T-cell (primary cell): Measurements from ENCODE around the gene CCNY. TPM values are rescaled to one million over a fixed set of nuclear protein-coding genes. Genes with fewer than 3 reads are reported as not detected.

Source experiments
- ATAC-seq, 4 experiments: fragments of 200-7000 bp in 3 of 4; fragments of 150-1000 bp in 1 of 4; cut with Tn5 transposase; replicated peaks in 1 of 4; 1 replicate in 3 of 4; 2 replicates in 1 of 4; pipeline ENCODE4 v1.10.0; 2021; ENCODE audit warnings: moderate library complexity in 3 of 4, mild to moderate bottlenecking in 2 of 4, moderate number of reproducible peaks in 1 of 4
- CTCF ChIA-PET, 2 donors: fragments of 300-600 bp; sonication (Branson Sonifier 250); formaldehyde crosslinking; loops; one replicate each; lab custom pipeline; 2022; ENCODE audit warnings: antibody characterized with exemption in 2 of 2; lab: Charles Lee
- POLR2A ChIA-PET, 2 donors: fragments of 300-600 bp; sonication (Branson Sonifier 250); formaldehyde crosslinking; loops; one replicate each; lab custom pipeline; 2022; ENCODE audit warnings: antibody characterized with exemption in 2 of 2; lab: Charles Lee
- DNase-seq, 35 experiments: peaks; one replicate each; pipeline versions ENCODE4 v3.0.0 to v3.0.0-alpha.2; 2013 to 2023
- H3K27ac ChIP-seq: one replicate; pipeline ENCODE4 v1.5.1; 2013; ENCODE audit warnings: low read length
- H3K27me3 ChIP-seq, 2 experiments: replicated peaks in 1 of 2; 1 replicate in 1 of 2; 2 replicates in 1 of 2; pipeline versions ENCODE4 v1.6.1 to v1.7.0; 2013; ENCODE audit warnings: low read length in 1 of 2, mixed read lengths in 1 of 2; ENCODE audit not compliant: control insufficient read depth in 2 of 2, insufficient read depth in 2 of 2; ENCODE audit errors: extremely low read depth in 1 of 2
- H3K36me3 ChIP-seq, 2 donors: 1 replicate in 1 of 2; 2 replicates in 1 of 2; pipeline versions ENCODE4 v1.6.1 to v1.7.0; 2013; ENCODE audit warnings: low read length in 1 of 2; ENCODE audit not compliant: control insufficient read depth in 2 of 2, insufficient read depth in 1 of 2; ENCODE audit errors: extremely low read depth in 1 of 2
- H3K4me1 ChIP-seq, 2 experiments: 1 replicate in 1 of 2; 2 replicates in 1 of 2; pipeline versions ENCODE4 v1.6.1 to v1.7.0; 2013; ENCODE audit warnings: low read length in 2 of 2, mixed read lengths in 1 of 2; ENCODE audit not compliant: insufficient read depth in 2 of 2, control insufficient read depth in 1 of 2; ENCODE audit errors: extremely low read depth in 1 of 2
- H3K4me3 ChIP-seq, 2 donors: 1 replicate in 1 of 2; 2 replicates in 1 of 2; pipeline versions ENCODE4 v1.5.1 to v1.7.0; 2013; ENCODE audit warnings: mild to moderate bottlenecking in 2 of 2, low read length in 1 of 2, moderate library complexity in 1 of 2; ENCODE audit not compliant: control insufficient read depth in 1 of 2; ENCODE audit errors: extremely low read depth in 1 of 2
- H3K9me3 ChIP-seq: 2 replicates; pipeline ENCODE4 v1.7.0; 2013
- H3K27ac Mint-ChIP-seq, 2 donors: one replicate each; pipeline ENCODE4 v1.8.0; 2020 to 2021; ENCODE audit warnings: mild to moderate bottlenecking in 2 of 2, mixed read lengths in 2 of 2
- H3K27me3 Mint-ChIP-seq, 2 donors: one replicate each; pipeline ENCODE4 v1.8.0; 2021 to 2022; ENCODE audit warnings: mixed read lengths in 2 of 2
- H3K36me3 Mint-ChIP-seq: one replicate; pipeline ENCODE4 v1.8.0; 2021; ENCODE audit warnings: mixed read lengths
- H3K4me1 Mint-ChIP-seq, 3 donors: one replicate each; pipeline ENCODE4 v1.8.0; 2020 to 2022; ENCODE audit warnings: mixed read lengths in 3 of 3, mild to moderate bottlenecking in 1 of 3
- H3K4me3 Mint-ChIP-seq, 3 donors: one replicate each; pipeline ENCODE4 v1.8.0; 2020 to 2022; ENCODE audit warnings: mild to moderate bottlenecking in 3 of 3, mixed read lengths in 3 of 3, moderate library complexity in 3 of 3
- H3K9me3 Mint-ChIP-seq, 3 donors: one replicate each; pipeline ENCODE4 v1.8.0; 2020 to 2022; ENCODE audit warnings: mixed read lengths in 3 of 3
- WGBS: methylation state at CpG from one replicate; pipeline ENCODE4 v1.1.5; 2013; ENCODE audit warnings: missing lambda C conversion rate; ENCODE audit not compliant: insufficient coverage; 5-methylcytosine and 5-hydroxymethylcytosine counted together
- total RNA-seq, 35 experiments: library from RNA in 6 of 35; stranded (reverse) in 6 of 35; fragments of 120-200 nt in 1 of 35; gene quantifications; one replicate each; pipeline versions ENCODE4 v1.2.1 to v1.2.4 and lab custom pipeline; 2013 to 2026

CCNY gene
- total RNA-seq, 5 donors from 2014 or later (not counting 1 experiment from before 2014, with no cell fraction given): 62.5 to 75.2 (median 62.8) TPM

GRCh38 chr10:35318551-35318950, 17.8 kb upstream of the CCNY start:
- peaks cover 6 to 7% of the 10 kb centered on the region in 2 donors for H3K36me3 ChIP-seq
- peaks cover 3 to 21% (median 14%) of the 10 kb centered on the region in 3 donors for H3K9me3 Mint-ChIP-seq
- H3K27ac Mint-ChIP-seq: no peak overlapping the region
- H3K36me3 Mint-ChIP-seq: peaks cover 62% of the 10 kb centered on the region
- no peak overlapping the region for H3K4me3 ChIP-seq
- DNase-seq: no peak
- H3K4me1 Mint-ChIP-seq: peaks cover 5 to 10% (median 5%) of the 10 kb centered on the region in 3 donors
- H3K9me3 ChIP-seq: peaks cover 2% of the 10 kb centered on the region
- H3K27me3 Mint-ChIP-seq: no peaks in the 10 kb centered on the region
- H3K27ac ChIP-seq: no peak overlapping the region
- ATAC-seq: no peak
- ChIA-PET POLR2A (no interaction called here), CTCF (no interaction called here)
- H3K27me3 ChIP-seq: no peaks in the 10 kb centered on the region
- no peak overlapping the region for H3K4me3 Mint-ChIP-seq
- 100% methylated on average over 1 of the region's 4 CpGs for WGBS
- H3K4me1 ChIP-seq: no peaks in the 10 kb centered on the region

GRCh38 chr10:35320341-35320740, 16.0 kb upstream of the CCNY start:
- CTCF ChIA-PET: no interaction called here
- Histone ChIP-seq H3K4me1 (no peaks in the 10 kb centered on the region), H3K36me3 (peaks cover 6 to 7% of the 10 kb centered on the region in 2 donors), H3K27me3 (no peaks in the 10 kb centered on the region), H3K9me3 (no peaks in the 10 kb centered on the region), H3K27ac (no peak overlapping the region), H3K4me3 (no peak overlapping the region)
- Mint-ChIP-seq H3K36me3 (peaks cover 56% of the 10 kb centered on the region), H3K27ac (no peak overlapping the region), H3K9me3 (peaks cover 0 to 10% (median 7%) of the 10 kb centered on the region in 3 donors), H3K4me3 (no peak overlapping the region), H3K4me1 (peaks cover 5 to 12% (median 11%) of the 10 kb centered on the region in 3 donors), H3K27me3 (no peaks in the 10 kb centered on the region)
- POLR2A ChIA-PET: interaction anchor here (0.6 to 0.7 kb wide), 3 partner anchors 85 to 199 kb away, joined by 3 to 7 read pairs (median 7); no protein-coding TSS in a partner anchor
- no CpG with 5 or more reads among the region's 1 CpG for WGBS
- ATAC-seq (no peak), DNase-seq (no peak)

GRCh38 chr10:35322636-35323035, 13.7 kb upstream of the CCNY start:
- CTCF ChIA-PET: interaction anchor here in 1 of 2 donors (0.6 kb wide), 1 partner anchor 116 kb away, joined by 3 read pairs; no protein-coding TSS in a partner anchor
- H3K9me3 ChIP-seq: no peaks in the 10 kb centered on the region
- no CpG with 5 or more reads among the region's 5 CpGs for whole genome bisulfite sequencing
- no peak overlapping the region for H3K4me3 ChIP-seq
- POLR2A ChIA-PET: no interaction called here
- no peaks in the 10 kb centered on the region for H3K4me1 ChIP-seq
- H3K36me3 Mint-ChIP-seq: peaks cover 40% of the 10 kb centered on the region
- no peak for ATAC-seq
- H3K4me1 Mint-ChIP-seq: peaks cover 10 to 17% (median 15%) of the 10 kb centered on the region in 3 donors
- peaks cover under 1 to 7% of the 10 kb centered on the region in 2 donors for H3K36me3 ChIP-seq
- H3K27ac ChIP-seq: no peak overlapping the region
- peaks cover 0 to 10% (median 4%) of the 10 kb centered on the region in 3 donors for H3K9me3 Mint-ChIP-seq
- H3K27me3 Mint-ChIP-seq: no peaks in the 10 kb centered on the region
- H3K27ac Mint-ChIP-seq: no peak overlapping the region
- H3K4me3 Mint-ChIP-seq: no peak overlapping the region
- no peaks in the 10 kb centered on the region for H3K27me3 ChIP-seq
- DNase-seq: no peak

- Mint-ChIP-seq H3K9me3 (peaks cover 0 to 10% (median 4%) of the 10 kb centered on the region in 3 donors), H3K27ac (no peak overlapping the region), H3K27me3 (no peaks in the 10 kb centered on the region), H3K4me3 (no peak overlapping the region), H3K36me3 (peaks cover 31% of the 10 kb centered on the region), H3K4me1 (peaks cover 20 to 26% (median 25%) of the 10 kb centered on the region in 3 donors)
- POLR2A ChIA-PET: no interaction called here
- H3K27me3 ChIP-seq: no peaks in the 10 kb centered on the region
- no CpG with 5 or more reads among the region's 3 CpGs for WGBS
- H3K4me1 ChIP-seq: peaks cover 0 to 4% of the 10 kb centered on the region in 2 experiments
- CTCF ChIA-PET: interaction anchor here (0.6 to 0.8 kb wide), 3 partner anchors 64 to 205 kb away, joined by 3 to 4 read pairs (median 3); no protein-coding TSS in a partner anchor
- H3K4me3 ChIP-seq: no peak overlapping the region
- ATAC-seq (no peak), DNase-seq (no peak)
- H3K36me3 ChIP-seq: peaks cover 3 to 4% of the 10 kb centered on the region in 2 donors
- H3K27ac ChIP-seq: no peak overlapping the region
- no peaks in the 10 kb centered on the region for H3K9me3 ChIP-seq
Observed at GRCh38 chr10:35324196-35324595, 12.1 kb upstream of the CCNY start.

GRCh38 chr10:35326466-35327235, 9.7 kb upstream of the CCNY start:
- DNase-seq: no peak
- no peaks in the 10 kb centered on the region for H3K27me3 ChIP-seq
- Mint-ChIP-seq H3K4me3 (no peak overlapping the region), H3K36me3 (peaks cover 18% of the 10 kb centered on the region), H3K4me1 (peaks cover 35 to 42% (median 42%) of the 10 kb centered on the region in 3 donors), H3K9me3 (peaks cover 0 to 10% (median 4%) of the 10 kb centered on the region in 3 donors), H3K27ac (no peak overlapping the region), H3K27me3 (no peaks in the 10 kb centered on the region)
- CTCF ChIA-PET: no interaction called here
- 100% methylated on average over 2 of the region's 9 CpGs for WGBS
- POLR2A ChIA-PET: no interaction called here
- H3K36me3 ChIP-seq: peaks cover 0 to 4% of the 10 kb centered on the region in 2 donors
- no peak overlapping the region for H3K27ac ChIP-seq
- H3K4me1 ChIP-seq: peaks cover 0 to 4% of the 10 kb centered on the region in 2 experiments
- no peak overlapping the region for H3K4me3 ChIP-seq
- no peaks in the 10 kb centered on the region for H3K9me3 ChIP-seq
- ATAC-seq: no peak

- peaks cover 0 to 4% of the 10 kb centered on the region in 2 donors for H3K36me3 ChIP-seq
- no peaks in the 10 kb centered on the region for H3K27me3 ChIP-seq
- CTCF ChIA-PET: interaction anchor here in 1 of 2 donors (0.6 kb wide), 1 partner anchor 15 kb away, joined by 4 read pairs; no protein-coding TSS in a partner anchor
- H3K27me3 Mint-ChIP-seq: no peaks in the 10 kb centered on the region
- no peak for ATAC-seq
- WGBS: 88% methylated on average over 2 of the region's 7 CpGs
- H3K4me1 Mint-ChIP-seq: peaks cover 39 to 43% (median 42%) of the 10 kb centered on the region in 3 donors
- H3K9me3 Mint-ChIP-seq: peaks cover 0 to 4% (median 0%) of the 10 kb centered on the region in 3 donors
- no peak for DNase-seq
- no peaks in the 10 kb centered on the region for H3K9me3 ChIP-seq
- H3K4me3 ChIP-seq: no peak overlapping the region
- H3K4me3 Mint-ChIP-seq: no peak overlapping the region
- POLR2A ChIA-PET: no interaction called here
- H3K4me1 ChIP-seq: peaks cover 0 to 4% of the 10 kb centered on the region in 2 experiments
- no peak overlapping the region for H3K27ac ChIP-seq
- no peak overlapping the region for H3K27ac Mint-ChIP-seq
- peaks cover 13% of the 10 kb centered on the region for H3K36me3 Mint-ChIP-seq
Observed at GRCh38 chr10:35327790-35328403, 8.4 kb upstream of the CCNY start.
